Measurements from ENCODE around the gene LRRC4B. TPM values are rescaled to one million over a fixed set of nuclear protein-coding genes. Genes with fewer than 3 reads are reported as not detected.

The LRRC4B gene
- total and polyA plus RNA-seq, 11 donors = 0.35 to 2.4 (median 0.97) TPM

DNA sequence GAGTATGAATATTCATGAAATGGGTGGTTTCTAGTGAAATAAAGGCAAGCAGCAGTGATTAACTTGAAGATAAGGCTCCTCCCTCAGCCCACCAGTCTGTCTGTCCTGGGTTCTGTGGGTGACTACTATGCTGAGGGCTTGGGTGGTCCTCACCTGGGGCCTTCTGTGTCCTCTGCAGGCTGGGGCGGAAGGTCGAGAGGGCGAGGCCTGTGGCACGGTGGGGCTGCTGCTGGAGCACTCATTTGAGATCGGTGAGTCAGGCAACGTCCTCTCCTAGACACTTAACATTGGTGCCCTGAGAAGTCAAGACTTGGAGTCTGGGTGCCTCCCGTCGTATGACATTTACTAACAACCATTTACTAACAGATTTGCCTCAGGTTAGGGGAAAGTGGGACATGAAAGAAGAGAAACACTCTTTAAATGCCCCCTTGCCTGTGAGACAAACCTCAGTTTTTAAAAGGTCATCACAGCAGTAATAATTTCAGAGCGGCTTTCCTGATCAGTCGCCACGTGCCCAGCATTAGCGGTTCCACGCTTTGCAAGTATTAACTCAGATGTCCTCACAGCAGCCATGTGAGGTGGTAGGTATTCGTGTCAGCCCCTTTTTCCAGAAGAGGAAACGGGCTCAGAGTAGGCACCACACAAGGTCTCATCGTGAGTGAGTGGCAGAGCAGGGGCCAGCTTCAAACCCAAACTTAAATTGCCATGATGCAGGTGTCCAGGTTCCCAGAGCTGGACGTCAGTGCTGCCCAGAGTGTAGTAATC is 90.3 kb downstream of the LRRC4B start:
- DNase-seq (peak in 1 of 5 donors; percentile 48), ATAC-seq (no peak)
- WGBS, 4 donors = 85 to 94% (median 92%) methylated on average over 16 to 17 of the region's 17 CpGs
- intact Hi-C loops (cut with DNase I) = loop anchor here in 4 of 10 donors (2.0 to 5.0 kb wide), 2 partner anchors 33 to 111 kb away; partner anchors contain the start of genes JOSD2 (in 3 of the 4) and NAPSA (in 2 of the 4)
- H3K4me3 ChIP-seq = peak overlapping the region in 5 of 12 donors; percentile 85 to 99 (median 98)
- peaks cover 0 to 47% (median 35%) of the 10 kb centered on the region in 9 donors for H3K36me3 ChIP-seq
- H3K27ac ChIP-seq = no peak overlapping the region
- peaks cover 7 to 27% (median 14%) of the 10 kb centered on the region in 12 donors for H3K4me1 ChIP-seq
- no peaks in the 10 kb centered on the region for H3K9me3 ChIP-seq
- TF ChIP-seq, protein P1, sequence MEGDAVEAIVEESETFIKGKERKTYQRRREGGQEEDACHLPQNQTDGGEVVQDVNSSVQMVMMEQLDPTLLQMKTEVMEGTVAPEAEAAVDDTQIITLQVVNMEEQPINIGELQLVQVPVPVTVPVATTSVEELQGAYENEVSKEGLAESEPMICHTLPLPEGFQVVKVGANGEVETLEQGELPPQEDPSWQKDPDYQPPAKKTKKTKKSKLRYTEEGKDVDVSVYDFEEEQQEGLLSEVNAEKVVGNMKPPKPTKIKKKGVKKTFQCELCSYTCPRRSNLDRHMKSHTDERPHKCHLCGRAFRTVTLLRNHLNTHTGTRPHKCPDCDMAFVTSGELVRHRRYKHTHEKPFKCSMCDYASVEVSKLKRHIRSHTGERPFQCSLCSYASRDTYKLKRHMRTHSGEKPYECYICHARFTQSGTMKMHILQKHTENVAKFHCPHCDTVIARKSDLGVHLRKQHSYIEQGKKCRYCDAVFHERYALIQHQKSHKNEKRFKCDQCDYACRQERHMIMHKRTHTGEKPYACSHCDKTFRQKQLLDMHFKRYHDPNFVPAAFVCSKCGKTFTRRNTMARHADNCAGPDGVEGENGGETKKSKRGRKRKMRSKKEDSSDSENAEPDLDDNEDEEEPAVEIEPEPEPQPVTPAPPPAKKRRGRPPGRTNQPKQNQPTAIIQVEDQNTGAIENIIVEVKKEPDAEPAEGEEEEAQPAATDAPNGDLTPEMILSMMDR (IDR thresholded peaks at IDR 0.05) = no peak
- no peak for TF ChIP-seq POLR2A (IDR thresholded peaks at IDR 0.05)
- H3K27me3 ChIP-seq = no peaks in the 10 kb centered on the region

DNA sequence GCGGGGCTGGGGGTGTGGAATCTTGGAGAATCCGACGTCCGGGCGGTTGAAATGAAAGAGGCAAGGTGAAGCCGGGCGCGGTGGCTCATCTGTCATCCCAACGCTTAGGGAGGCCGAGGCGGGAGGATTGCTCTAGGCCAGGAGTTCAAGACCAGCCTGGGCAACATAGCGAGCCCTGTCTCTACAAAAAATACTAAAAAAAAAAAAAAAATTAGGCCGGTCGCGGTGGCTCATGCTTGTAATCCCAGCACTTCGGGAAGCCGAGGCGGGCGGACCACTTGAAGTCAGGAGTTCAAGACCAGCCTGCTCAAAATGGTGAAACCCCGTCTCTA is 91.4 kb downstream of the LRRC4B start:
- Histone ChIP-seq H3K36me3 (peaks cover 0 to 37% (median 28%) of the 10 kb centered on the region in 9 donors), H3K9me3 (no peaks in the 10 kb centered on the region), H3K27me3 (no peaks in the 10 kb centered on the region), H3K4me3 (peak overlapping the region; percentile 47 to 99 (median 95)), H3K4me1 (peaks cover 7 to 26% (median 14%) of the 10 kb centered on the region in 12 donors), H3K27ac (peak overlapping the region in 8 of 12 donors; percentile 35 to 88 (median 82))
- ATAC-seq (no peak), DNase-seq (no peak)
- TF ChIP-seq, protein P1 (IDR thresholded peaks at IDR 0.05) = no peak
- TF ChIP-seq POLR2A (IDR thresholded peaks at IDR 0.05) = no peak
- WGBS, 4 donors = 16 to 27% (median 19%) methylated on average over 19 to 20 of the region's 20 CpGs
- intact Hi-C loops (cut with DNase I) = loop anchor here in 6 of 10 donors (1.0 to 5.0 kb wide), 3 partner anchors 34 to 110 kb away; partner anchors contain the start of genes JOSD2 (in 5 of the 6) and NAPSA (in 2 of the 6)

DNA sequence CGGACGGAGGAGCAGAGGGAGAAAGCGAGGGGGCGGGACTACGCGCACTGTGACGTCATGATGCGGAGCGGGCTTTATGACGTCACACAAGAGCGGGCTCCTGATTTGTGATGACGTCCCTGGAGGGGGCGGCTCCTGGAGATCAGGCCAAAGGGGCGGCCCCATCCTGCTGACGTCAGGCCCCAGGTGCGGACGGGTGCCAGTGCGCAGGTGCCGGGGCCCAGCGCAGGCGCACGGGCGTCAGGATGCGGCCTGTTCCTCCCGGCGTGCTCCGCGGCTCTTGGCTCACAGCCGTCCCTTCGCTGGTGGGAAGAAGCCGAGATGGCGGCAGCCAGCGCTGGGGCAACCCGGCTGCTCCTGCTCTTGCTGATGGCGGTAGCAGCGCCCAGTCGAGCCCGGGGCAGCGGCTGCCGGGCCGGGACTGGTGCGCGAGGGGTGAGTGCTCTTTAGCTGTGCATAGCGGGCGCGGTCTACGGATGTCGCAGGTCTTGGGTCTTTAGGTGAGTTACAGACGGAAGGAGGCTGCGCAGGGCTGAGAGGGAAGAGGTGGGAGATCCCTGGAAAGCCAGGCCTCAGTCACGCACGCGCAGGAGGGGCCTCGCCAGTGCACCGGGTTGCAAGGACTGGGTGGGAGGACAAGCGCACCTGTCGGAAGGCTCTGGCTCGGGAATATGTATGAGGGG is 91.9 kb downstream of the LRRC4B start, which contains the start of the genes EMC10 and GARIN5A:
Gene EMC10 (plus strand): TSS at position 284 of the 683 bp plus-strand sequence. CDS start 38 bp downstream, at position 322.
Gene GARIN5A (minus strand): TSS at position 625 of the 683 bp plus-strand sequence. CDS start 460 bp downstream, at position 165.
- H3K4me1 ChIP-seq = peaks cover 7 to 26% (median 14%) of the 10 kb centered on the region in 12 donors
- TF ChIP-seq, protein P1 (IDR thresholded peaks at IDR 0.05) = no peak
- peak in 1 of 2 donors; percentile 74 for TF ChIP-seq POLR2A (IDR thresholded peaks at IDR 0.05)
- 1 to 4% (median 2%) methylated on average over 21 to 58 of the region's 58 CpGs for WGBS, 4 donors
- intact Hi-C loops (cut with DNase I) = loop anchor here in 6 of 10 donors (1.0 to 5.0 kb wide), 3 partner anchors 34 to 109 kb away; partner anchors contain the start of genes JOSD2 (in 5 of the 6) and NAPSA (in 2 of the 6)
- no peaks in the 10 kb centered on the region for H3K9me3 ChIP-seq
- no peaks in the 10 kb centered on the region for H3K27me3 ChIP-seq
- peak within 1 kb of the TSS; percentile 35 to 88 (median 80) for H3K27ac ChIP-seq
- peaks cover 0 to 32% (median 23%) of the 10 kb centered on the region in 9 donors for H3K36me3 ChIP-seq
- peak within 1 kb of the TSS; percentile 47 to 99 (median 95) for H3K4me3 ChIP-seq
- DNase-seq (peak; percentile 90 to 96 (median 94)), ATAC-seq (peak; percentile 84 to 98 (median 95))

Data from heart left ventricle (tissue), 16 donors.